ENCODE measurements around the gene RABEP1.

RABEP1 gene

DNA sequence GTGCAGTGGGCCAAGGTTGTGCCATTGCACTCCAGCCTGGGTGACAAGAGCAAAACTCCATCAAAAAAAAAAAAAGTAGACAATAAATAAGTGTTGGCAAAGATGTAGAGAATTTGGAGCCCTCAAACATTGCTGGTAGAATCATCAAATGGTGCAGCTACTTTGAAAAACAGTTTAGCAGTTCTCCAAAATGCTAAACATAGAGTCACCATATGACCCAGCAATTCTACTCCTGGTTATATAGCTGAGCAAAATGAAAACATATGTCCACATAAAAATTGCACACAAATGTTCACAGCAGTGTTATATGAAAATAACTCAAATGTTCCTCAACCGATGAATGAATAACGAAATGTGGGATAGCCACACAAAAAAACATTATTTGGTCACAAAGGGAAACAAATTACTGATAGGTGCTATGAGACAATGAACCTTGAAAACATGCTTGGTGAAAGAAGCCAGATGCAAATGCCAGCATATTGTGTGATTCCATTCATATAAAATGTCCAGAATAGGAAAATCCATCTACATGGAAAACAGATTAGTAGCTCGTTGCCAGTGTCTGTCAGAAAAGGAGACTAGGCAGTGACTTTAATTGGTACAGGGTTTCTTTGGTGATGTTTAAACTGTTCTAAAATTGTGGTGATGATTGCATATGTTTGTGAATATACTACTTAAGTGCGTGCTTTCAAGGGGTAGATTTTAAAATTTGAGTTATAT is 12.7 kb upstream of the RABEP1 start:
- DNase-seq: no peak

DNA sequence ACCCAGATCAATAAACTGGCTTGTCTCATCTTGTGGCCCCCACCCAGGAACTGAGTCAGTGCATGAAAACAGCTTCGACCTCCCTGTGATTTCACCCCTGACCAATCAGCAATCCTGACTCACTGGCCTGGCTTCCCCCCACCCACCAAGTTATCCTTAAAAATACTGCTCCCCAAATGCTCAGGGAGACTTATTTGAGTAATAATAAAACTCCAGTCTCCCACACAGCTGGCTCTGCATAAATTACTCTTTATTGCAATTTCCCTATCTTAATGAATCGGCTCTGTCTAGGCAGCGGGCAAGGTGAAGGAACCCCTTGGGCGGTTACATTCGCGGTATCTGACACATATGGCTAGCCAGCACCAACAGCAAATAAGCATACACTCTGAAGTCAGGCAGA is 9.8 kb upstream of the RABEP1 start:
- no peak for DNase-seq

GRCh38 chr17:5282642-5283217 is 646 bp downstream of the RABEP1 start:
- no peak for DNase-seq

GRCh38 chr17:5283571-5284315 is 1.7 kb downstream of the RABEP1 start:
- DNase-seq: no peak

DNA sequence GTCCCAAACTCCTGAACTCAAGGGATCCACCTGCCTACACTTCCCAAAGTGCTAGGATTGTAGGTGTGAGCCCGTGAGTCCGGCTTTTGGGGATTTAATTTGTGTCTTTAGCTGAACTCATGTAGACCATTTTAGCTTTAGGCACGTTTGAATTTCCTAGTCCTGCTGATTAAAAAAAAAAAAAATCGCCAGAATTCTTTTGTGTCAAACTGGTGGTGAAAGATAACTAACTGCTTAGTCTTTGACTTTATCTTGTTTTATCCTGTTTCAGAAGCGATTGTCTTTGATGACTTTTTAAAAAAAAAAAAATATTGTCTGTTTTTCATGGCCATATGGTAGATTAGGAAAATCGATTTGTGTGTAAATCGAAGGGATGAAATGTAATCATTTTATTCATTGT is 2.6 kb downstream of the RABEP1 start:
- DNase-seq: no peak

- DNase-seq: no peak
These were observed 4.8 kb downstream of the RABEP1 start for GRCh38 chr17:5286846-5287245.

GRCh38 chr17:5291683-5292350 is 9.7 kb downstream of the RABEP1 start:
- DNase-seq: no peak

DNA sequence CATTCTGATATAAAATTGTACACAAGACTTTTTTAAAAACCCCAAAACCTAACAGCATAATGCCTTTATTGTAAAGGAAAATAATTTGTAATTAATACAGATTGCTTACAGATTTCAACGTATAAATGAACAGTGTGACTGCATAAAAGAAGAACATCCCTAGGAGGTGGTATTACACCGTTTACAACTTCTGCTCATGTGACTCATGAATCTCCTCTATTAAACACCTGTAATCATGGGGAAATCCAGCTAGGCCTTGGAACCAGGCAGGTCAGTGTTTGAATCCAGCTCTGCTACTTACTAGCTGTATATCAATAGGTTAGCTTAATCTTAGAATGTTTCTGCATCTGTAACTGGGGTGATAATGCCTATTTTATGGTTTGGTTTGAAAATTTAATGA is 15.2 kb downstream of the RABEP1 start:
- DNase-seq: no peak

GRCh38 chr17:5299383-5299782 is 17.3 kb downstream of the RABEP1 start:
- no peak for DNase-seq

GRCh38 chr17:5304636-5305035 is 22.6 kb downstream of the RABEP1 start:
- no peak for DNase-seq

- DNase-seq: no peak
These were observed 27.8 kb downstream of the RABEP1 start for GRCh38 chr17:5309851-5310250.

GRCh38 chr17:5325851-5326250 is 43.8 kb downstream of the RABEP1 start:
- DNase-seq: no peak

DNA sequence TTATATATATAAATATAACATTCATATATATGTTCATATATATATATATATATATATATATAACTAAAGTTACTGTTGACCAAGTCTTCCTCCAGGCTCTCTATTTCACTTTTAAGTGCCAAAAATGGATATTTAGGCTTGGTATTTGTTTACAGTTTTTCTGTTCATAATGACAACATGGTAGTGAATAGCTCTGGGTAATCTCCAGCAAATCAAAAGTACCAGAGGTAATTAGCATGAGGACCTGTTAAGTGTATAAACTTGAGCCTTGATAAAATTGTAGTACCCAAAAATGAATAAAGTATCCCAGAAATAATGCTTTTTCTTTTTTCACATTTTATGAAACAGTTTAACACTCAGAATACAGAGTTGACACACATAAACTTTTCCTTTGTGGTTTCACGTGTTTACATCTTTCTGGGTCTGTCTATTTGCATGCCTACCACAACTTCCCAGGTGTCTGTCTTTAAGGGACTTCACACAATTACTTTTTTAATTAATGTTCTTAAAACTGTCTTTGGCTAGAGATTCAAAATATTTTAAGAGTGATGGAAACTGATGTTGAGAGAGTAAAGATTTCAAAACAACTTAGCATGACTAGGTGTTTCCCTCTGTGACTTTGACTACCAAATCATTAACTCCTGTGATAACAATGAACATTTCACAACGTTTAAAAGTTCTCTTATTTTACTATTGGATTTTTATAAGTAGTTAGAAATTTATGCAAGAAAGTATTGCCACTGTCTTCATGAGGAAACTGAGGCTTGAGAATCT is 47.9 kb downstream of the RABEP1 start:
- DNase-seq: no peak

- no peak for DNase-seq
These were observed 48.9 kb downstream of the RABEP1 start for GRCh38 chr17:5330981-5331380.

GRCh38 chr17:5331506-5331905 is 49.4 kb downstream of the RABEP1 start:
- no peak for DNase-seq

DNA sequence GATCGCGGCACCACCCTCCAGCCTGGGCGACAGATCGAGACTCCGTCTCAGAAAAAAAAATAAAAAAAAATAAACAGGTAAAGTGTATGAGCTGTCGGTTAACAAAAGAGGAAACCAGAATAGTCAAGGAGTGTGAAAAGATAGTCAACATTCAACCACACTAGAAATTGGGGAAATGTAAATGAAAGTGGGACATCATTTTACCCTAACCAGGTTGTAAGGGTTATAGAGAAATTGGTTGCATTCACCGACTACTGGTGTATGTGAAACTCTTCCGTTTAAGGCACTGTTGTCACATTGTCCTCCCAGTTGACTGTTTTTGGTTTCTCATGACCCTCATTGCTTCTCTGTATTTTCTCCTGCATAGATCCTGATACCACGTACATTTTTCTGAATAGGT is 62.8 kb downstream of the RABEP1 start:
- no peak for DNase-seq

GRCh38 chr17:5352681-5353289 is 70.7 kb downstream of the RABEP1 start:
- no peak for DNase-seq

DNA sequence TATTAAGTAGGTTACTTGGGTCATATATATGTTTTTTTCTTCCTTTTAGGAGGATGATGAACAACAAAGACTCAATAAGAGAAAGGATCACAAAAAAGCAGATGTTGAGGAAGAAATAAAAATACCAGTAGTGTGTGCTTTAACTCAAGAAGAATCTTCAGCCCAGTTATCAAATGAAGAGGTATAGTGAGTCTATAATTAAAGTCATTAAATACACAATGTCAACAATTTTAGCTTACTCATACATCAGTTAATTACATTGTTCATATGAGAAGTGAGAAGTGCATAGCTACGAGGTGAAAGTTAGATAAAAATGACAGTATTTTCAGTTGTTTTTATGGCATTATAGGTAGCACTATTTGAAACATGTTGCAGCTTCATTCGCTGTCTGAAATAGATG is 72.2 kb downstream of the RABEP1 start:
- DNase-seq: no peak

GRCh38 chr17:5354886-5355415 is 72.9 kb downstream of the RABEP1 start:
- no peak for DNase-seq

DNA sequence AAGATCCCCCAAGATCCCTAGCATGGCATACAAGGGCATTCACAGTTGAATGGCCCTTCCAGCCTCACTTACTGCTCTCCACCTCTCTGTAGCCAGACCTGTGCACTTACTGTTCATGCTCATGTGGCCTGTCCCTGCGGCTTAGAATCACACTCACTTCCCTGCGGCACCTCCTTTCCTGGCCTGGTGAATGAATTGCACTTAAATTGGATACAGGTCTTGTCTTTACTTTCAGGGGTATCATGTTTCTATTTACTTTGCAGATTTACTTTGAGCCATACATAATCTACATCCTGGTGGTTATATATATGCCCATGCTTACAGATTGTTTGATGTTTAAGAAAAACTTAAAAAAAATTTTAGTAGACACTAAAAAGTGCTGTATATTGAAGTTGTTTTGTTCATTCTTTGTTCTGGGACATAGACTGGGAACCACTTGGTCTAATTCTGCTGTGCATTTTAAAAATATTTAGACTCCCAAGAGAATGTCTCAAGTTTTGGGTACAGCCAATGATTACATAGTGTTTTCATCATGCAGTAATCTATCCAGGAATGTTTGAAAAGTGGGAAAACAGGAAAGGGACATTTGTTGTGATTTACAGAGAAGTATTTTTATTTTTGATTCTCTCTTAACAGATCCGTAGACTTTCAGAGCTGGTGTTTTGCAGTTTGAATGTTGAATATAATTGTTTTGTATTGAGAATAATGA is 73.5 kb downstream of the RABEP1 start:
- DNase-seq: no peak

DNA sequence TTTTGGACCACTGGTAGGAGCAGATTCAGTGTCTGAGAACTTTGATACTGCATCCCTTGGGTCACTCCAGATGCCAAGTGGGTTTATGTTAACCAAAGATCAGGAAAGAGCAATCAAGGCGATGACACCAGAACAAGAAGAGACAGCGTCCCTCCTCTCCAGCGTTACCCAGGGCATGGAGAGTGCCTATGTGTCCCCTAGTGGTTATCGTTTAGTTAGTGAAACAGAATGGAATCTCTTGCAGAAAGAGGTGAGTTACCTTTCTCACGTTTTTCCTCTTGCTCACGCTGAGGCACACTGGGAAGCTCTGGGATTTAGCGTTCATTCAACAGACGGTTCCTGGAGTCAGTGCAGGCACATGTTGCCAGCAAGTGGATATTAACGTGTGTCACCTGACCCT is 79.3 kb downstream of the RABEP1 start:
- DNase-seq: no peak

Data from midbrain (tissue), 1 donor.